Activated naive CD4-positive, alpha-beta T cell treated with anti-CD3 and anti-CD28 coated beads for 36 hours (primary cell): ENCODE measurements around the gene ANKRD63. TPM values are rescaled to one million over a fixed set of nuclear protein-coding genes. Genes with fewer than 3 reads are reported as not detected.

ENCODE experiments used
- CTCF ChIA-PET: fragments of 350-600 bp; sonication (Branson Sonifier 250); formaldehyde crosslinking; loops from one replicate; lab custom pipeline; 2021; ENCODE audit warnings: antibody characterized with exemption; lab: Charles Lee
- DNase-seq: peaks from one replicate; pipeline ENCODE4 v3.0.0-alpha.2; 2020
- H3K27ac Mint-ChIP-seq: one replicate; pipeline ENCODE4 v1.8.0; 2021; ENCODE audit warnings: mild to moderate bottlenecking, mixed read lengths
- H3K27me3 Mint-ChIP-seq: one replicate; pipeline ENCODE4 v1.8.0; 2021; ENCODE audit warnings: low read depth, mixed read lengths
- H3K36me3 Mint-ChIP-seq: one replicate; pipeline ENCODE4 v1.8.0; 2021; ENCODE audit warnings: low read depth, mixed read lengths
- H3K4me1 Mint-ChIP-seq: one replicate; pipeline ENCODE4 v1.8.0; 2021; ENCODE audit warnings: low read depth, mixed read lengths
- H3K4me3 Mint-ChIP-seq: one replicate; pipeline ENCODE4 v1.8.0; 2021; ENCODE audit warnings: mild to moderate bottlenecking, moderate library complexity, mixed read lengths
- H3K9me3 Mint-ChIP-seq: one replicate; pipeline ENCODE4 v1.8.0; 2021; ENCODE audit warnings: mixed read lengths
- intact Hi-C: fragments of 100-400 bp; cut with micrococcal nuclease; formaldehyde crosslinking; loops from one replicate; pipeline ENCODE4 v1.15.1; 2023
- total RNA-seq, 2 experiments: library from RNA; stranded (reverse); gene quantifications; one replicate each; pipeline ENCODE4 v1.2.3, GENCODE V29; 2021

Gene ANKRD63
- total RNA-seq, 2 experiments from 2014 or later, result not detected

- peaks cover 2% of the 10 kb centered on the region for H3K4me1 Mint-ChIP-seq
- intact Hi-C loops, result loop anchor here (2.0 kb wide), 1 partner anchor 171 kb away; no protein-coding TSS in a partner anchor
- no peak overlapping the region for H3K4me3 Mint-ChIP-seq
- H3K9me3 Mint-ChIP-seq, result no peaks in the 10 kb centered on the region
- H3K27me3 Mint-ChIP-seq, result peaks cover 29% of the 10 kb centered on the region
- CTCF ChIA-PET, result interaction anchor here (0.9 to 12.6 kb wide), 13 partner anchors 10 to 237 kb away, joined by 3 to 365 read pairs (median 13); partner anchors contain the start of genes CCDC9B, PLCB2 and SRP14
- no peak overlapping the region for H3K27ac Mint-ChIP-seq
- no peaks in the 10 kb centered on the region for H3K36me3 Mint-ChIP-seq
- no peak for DNase-seq
These were observed 7.3 kb downstream of the ANKRD63 start for GRCh38 chr15:40275523-40275922.

GRCh38 chr15:40274350-40275274 is 8.3 kb downstream of the ANKRD63 start:
- peaks cover 23% of the 10 kb centered on the region for H3K27me3 Mint-ChIP-seq
- no peaks in the 10 kb centered on the region for H3K9me3 Mint-ChIP-seq
- CTCF ChIA-PET, result interaction anchor here (0.5 to 12.6 kb wide), 63 partner anchors 8 to 595 kb away, joined by 3 to 365 read pairs (median 4); partner anchors contain the start of genes ANKRD63, BUB1B, CCDC9B and PLCB2
- H3K4me3 Mint-ChIP-seq, result no peak overlapping the region
- peak; percentile 92 for DNase-seq
- no peak overlapping the region for H3K27ac Mint-ChIP-seq
- H3K4me1 Mint-ChIP-seq, result peaks cover 2% of the 10 kb centered on the region
- intact Hi-C loops, result loop anchor here (1.0 to 2.0 kb wide), 7 partner anchors 57 to 588 kb away; no protein-coding TSS in a partner anchor
- H3K36me3 Mint-ChIP-seq, result no peaks in the 10 kb centered on the region

- no peaks in the 10 kb centered on the region for H3K4me1 Mint-ChIP-seq
- H3K4me3 Mint-ChIP-seq, result no peak overlapping the region
- H3K36me3 Mint-ChIP-seq, result no peaks in the 10 kb centered on the region
- peaks cover 17% of the 10 kb centered on the region for H3K27me3 Mint-ChIP-seq
- DNase-seq, result no peak
- CTCF ChIA-PET, result interaction anchor here (0.6 to 12.6 kb wide), 32 partner anchors 10 to 487 kb away, joined by 3 to 365 read pairs (median 6); partner anchors contain the start of genes BUB1B, CCDC9B, PLCB2 and SRP14
- intact Hi-C loops, result no loop called here
- H3K9me3 Mint-ChIP-seq, result no peaks in the 10 kb centered on the region
- no peak overlapping the region for H3K27ac Mint-ChIP-seq
These were observed 9.4 kb downstream of the ANKRD63 start for GRCh38 chr15:40273428-40273827.

- DNase-seq, result peak; percentile 26
- no peaks in the 10 kb centered on the region for H3K36me3 Mint-ChIP-seq
- H3K27ac Mint-ChIP-seq, result no peak overlapping the region
- peaks cover 11% of the 10 kb centered on the region for H3K27me3 Mint-ChIP-seq
- no peak overlapping the region for H3K4me3 Mint-ChIP-seq
- CTCF ChIA-PET, result interaction anchor here (0.6 to 12.6 kb wide), 17 partner anchors 10 to 487 kb away, joined by 3 to 365 read pairs (median 11); partner anchors contain the start of genes BUB1B, CCDC9B, PLCB2 and SRP14
- no peaks in the 10 kb centered on the region for H3K4me1 Mint-ChIP-seq
- H3K9me3 Mint-ChIP-seq, result no peaks in the 10 kb centered on the region
- intact Hi-C loops, result no loop called here
These were observed 10.3 kb downstream of the ANKRD63 start for GRCh38 chr15:40272485-40273056.

GRCh38 chr15:40271685-40272484 is 11.0 kb downstream of the ANKRD63 start:
- CTCF ChIA-PET, result interaction anchor here (0.6 to 12.6 kb wide), 9 partner anchors 9 to 384 kb away, joined by 3 to 365 read pairs (median 55); partner anchors contain the start of genes BUB1B, CCDC9B, PLCB2 and SRP14
- H3K9me3 Mint-ChIP-seq, result no peaks in the 10 kb centered on the region
- intact Hi-C loops, result no loop called here

GRCh38 chr15:40270246-40270995 is 12.4 kb downstream of the ANKRD63 start:
- Mint-ChIP-seq H3K27me3 (no peaks in the 10 kb centered on the region), H3K27ac (no peak overlapping the region), H3K36me3 (no peaks in the 10 kb centered on the region), H3K4me3 (no peak overlapping the region), H3K4me1 (no peaks in the 10 kb centered on the region), H3K9me3 (no peaks in the 10 kb centered on the region)
- no peak for DNase-seq
- intact Hi-C loops, result no loop called here
- CTCF ChIA-PET, result interaction anchor here (1.0 to 12.6 kb wide), 7 partner anchors 9 to 225 kb away, joined by 3 to 365 read pairs (median 4); partner anchors contain the start of genes CCDC9B and PLCB2

More at GRCh38 chr15:40271685-40272484, 11.0 kb downstream of the ANKRD63 start:
- Mint-ChIP-seq H3K36me3 (no peaks in the 10 kb centered on the region), H3K27ac (no peak overlapping the region), H3K4me1 (no peaks in the 10 kb centered on the region), H3K27me3 (peaks cover 7% of the 10 kb centered on the region), H3K4me3 (no peak overlapping the region)
- no peak for DNase-seq

GRCh38 chr15:40269604-40270003 is 13.3 kb downstream of the ANKRD63 start:
- intact Hi-C loops, result no loop called here
- no peaks in the 10 kb centered on the region for H3K27me3 Mint-ChIP-seq
- H3K9me3 Mint-ChIP-seq, result no peaks in the 10 kb centered on the region
- no peak for DNase-seq
- H3K27ac Mint-ChIP-seq, result no peak overlapping the region
- no peaks in the 10 kb centered on the region for H3K36me3 Mint-ChIP-seq
- CTCF ChIA-PET, result interaction anchor here (1.0 to 12.6 kb wide), 7 partner anchors 9 to 224 kb away, joined by 3 to 365 read pairs (median 4); partner anchors contain the start of genes CCDC9B and PLCB2
- no peaks in the 10 kb centered on the region for H3K4me1 Mint-ChIP-seq
- no peak overlapping the region for H3K4me3 Mint-ChIP-seq

GRCh38 chr15:40267670-40268069 is 15.2 kb downstream of the ANKRD63 start:
- no peaks in the 10 kb centered on the region for H3K27me3 Mint-ChIP-seq
- no peak overlapping the region for H3K27ac Mint-ChIP-seq
- H3K9me3 Mint-ChIP-seq, result no peaks in the 10 kb centered on the region

GRCh38 chr15:40266828-40267304 is 16.0 kb downstream of the ANKRD63 start:
- intact Hi-C loops, result no loop called here
- no peaks in the 10 kb centered on the region for H3K9me3 Mint-ChIP-seq
- peak; percentile 17 for DNase-seq
- no peaks in the 10 kb centered on the region for H3K27me3 Mint-ChIP-seq
- H3K4me3 Mint-ChIP-seq, result no peak overlapping the region
- CTCF ChIA-PET, result interaction anchor here (0.6 kb wide), 1 partner anchor 40 kb away, joined by 3 read pairs; no protein-coding TSS in a partner anchor
- H3K27ac Mint-ChIP-seq, result no peak overlapping the region
- no peaks in the 10 kb centered on the region for H3K36me3 Mint-ChIP-seq
- no peaks in the 10 kb centered on the region for H3K4me1 Mint-ChIP-seq

More at GRCh38 chr15:40267670-40268069, 15.2 kb downstream of the ANKRD63 start:
- CTCF ChIA-PET, result interaction anchor here (0.6 to 1.2 kb wide), 3 partner anchors 50 to 261 kb away, joined by 3 to 4 read pairs (median 3); no protein-coding TSS in a partner anchor
- Mint-ChIP-seq H3K4me3 (no peak overlapping the region), H3K36me3 (no peaks in the 10 kb centered on the region), H3K4me1 (no peaks in the 10 kb centered on the region)
- intact Hi-C loops, result no loop called here
- no peak for DNase-seq

GRCh38 chr15:40265875-40266274 is 17.0 kb downstream of the ANKRD63 start:
- Mint-ChIP-seq H3K27me3 (no peaks in the 10 kb centered on the region), H3K4me1 (no peaks in the 10 kb centered on the region), H3K9me3 (no peaks in the 10 kb centered on the region), H3K27ac (no peak overlapping the region), H3K36me3 (no peaks in the 10 kb centered on the region), H3K4me3 (no peak overlapping the region)
- no peak for DNase-seq
- intact Hi-C loops, result no loop called here
- CTCF ChIA-PET, result interaction anchor here (6.3 kb wide), 1 partner anchor 8 kb away, joined by 46 read pairs; no protein-coding TSS in a partner anchor
